HG02623 (cell line): Measurements from ENCODE around the gene GNAT1.

ENCODE experiments used
- ATAC-seq: cut with Tn5 transposase; IDR thresholded peaks from one replicate; pipeline ENCODE4 v1.9.1; 2021; ENCODE audit warnings: moderate library complexity; ENCODE audit not compliant: unreplicated experiment

The GNAT1 gene

DNA sequence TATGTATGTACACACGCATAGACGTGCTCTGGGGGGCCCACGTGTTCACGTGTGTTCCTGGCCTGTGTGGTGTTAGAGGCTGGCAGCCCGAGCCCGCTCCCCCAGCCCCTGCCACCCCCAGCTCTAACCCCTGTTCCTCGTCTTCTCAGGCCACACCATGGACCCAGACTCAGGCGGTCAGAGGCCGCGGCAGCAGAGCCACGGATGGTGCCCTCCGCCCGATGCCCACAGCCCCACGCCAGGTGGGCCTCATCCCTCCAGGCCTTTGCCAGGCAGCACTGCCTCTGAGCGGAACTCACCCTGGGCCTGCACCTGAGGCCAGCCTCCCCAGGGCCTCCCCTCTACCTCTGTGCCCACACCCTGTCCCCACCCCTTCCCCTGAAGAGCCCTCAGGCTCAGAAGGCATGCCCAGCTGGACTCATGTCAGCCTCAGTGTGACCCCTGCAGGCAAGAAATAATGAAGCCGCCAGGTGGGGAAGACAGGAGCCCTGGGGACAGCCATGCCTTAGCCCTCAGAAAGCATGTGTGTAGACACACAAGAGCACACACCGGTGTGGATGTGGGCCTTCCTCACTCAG lies 16.4 kb upstream of the GNAT1 start:
- ATAC-seq: no peak

DNA sequence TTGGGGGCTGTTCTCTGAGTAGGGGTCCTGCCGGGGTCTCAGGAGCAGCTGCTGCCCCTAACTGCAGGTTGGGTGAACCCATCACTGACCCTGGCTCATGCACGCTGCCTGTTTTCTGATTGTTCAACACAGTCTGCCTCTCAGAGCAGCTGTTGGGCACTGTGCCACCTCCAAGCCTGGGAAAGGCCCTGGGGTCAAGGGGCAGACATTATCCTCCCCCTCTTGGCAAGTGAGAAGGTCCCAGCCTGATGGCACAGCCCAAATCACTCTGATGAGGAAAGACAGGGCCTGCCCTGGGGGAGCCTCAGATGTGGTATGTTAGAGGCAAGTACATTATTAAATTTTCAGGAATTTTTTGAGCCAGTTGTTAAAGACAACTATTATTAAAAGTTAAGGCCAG lies 14.1 kb upstream of the GNAT1 start:
- no peak for ATAC-seq

DNA sequence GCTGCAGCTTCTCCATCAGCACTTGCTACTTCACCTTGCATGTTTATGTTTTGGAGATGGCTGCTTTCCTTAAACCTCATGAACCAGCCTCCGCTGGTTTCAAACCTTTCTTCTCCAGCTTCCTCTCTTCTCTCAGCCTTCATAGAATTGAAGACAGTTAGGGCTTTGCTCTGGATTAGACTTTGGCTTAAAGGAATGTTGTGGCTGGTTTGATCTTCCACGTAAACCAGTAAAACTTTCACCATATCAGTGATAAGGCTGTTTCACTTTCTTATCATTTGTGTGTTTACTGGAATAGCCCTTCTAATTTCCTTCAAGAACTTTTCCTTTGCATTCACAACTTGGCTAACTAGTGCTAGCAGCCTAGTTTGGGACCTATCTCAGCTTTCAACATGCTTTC lies 11.7 kb upstream of the GNAT1 start:
- no peak for ATAC-seq

DNA sequence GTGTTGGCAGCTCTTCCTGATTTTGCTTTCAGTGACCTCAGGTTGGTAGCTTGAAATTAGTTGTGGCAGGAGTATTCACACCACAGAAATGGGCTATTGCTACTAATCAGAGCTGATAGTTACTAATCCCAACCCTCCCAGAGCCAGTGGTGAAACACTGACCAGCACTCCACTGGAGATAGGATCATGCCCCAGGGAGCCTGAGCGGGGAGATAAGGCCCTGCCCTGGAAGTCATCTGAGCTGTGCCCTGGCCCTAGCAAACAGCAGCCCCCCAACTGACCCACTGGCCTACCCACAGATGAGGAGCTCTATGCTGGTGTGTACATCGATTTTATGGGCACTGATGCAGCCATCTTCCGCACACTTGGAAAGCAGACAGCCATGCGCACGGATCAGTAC lies 9.4 kb upstream of the GNAT1 start:
- no peak for ATAC-seq

DNA sequence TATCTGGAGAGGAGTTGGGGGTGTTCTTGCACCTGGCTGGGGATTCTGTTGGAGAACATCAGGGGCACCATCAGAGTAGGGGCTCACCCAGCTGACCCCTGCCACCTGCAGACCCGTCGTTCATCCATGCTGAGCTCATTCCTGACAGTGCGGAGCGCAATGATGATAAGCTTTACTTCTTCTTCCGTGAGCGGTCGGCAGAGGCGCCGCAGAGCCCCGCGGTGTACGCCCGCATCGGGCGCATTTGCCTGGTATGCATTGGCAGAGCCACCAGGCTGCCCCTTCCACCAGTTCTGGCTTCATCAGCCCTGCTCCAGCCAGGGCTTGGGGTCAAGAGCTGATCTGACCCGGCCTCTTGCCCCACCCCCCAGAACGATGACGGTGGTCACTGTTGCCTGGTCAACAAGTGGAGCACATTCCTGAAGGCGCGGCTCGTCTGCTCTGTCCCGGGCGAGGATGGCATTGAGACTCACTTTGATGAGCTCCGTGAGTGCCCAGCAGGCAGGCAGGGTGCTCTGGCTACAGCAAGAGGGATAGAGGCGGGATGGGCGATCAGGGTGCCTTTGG lies 8.8 kb upstream of the GNAT1 start:
- no peak for ATAC-seq

DNA sequence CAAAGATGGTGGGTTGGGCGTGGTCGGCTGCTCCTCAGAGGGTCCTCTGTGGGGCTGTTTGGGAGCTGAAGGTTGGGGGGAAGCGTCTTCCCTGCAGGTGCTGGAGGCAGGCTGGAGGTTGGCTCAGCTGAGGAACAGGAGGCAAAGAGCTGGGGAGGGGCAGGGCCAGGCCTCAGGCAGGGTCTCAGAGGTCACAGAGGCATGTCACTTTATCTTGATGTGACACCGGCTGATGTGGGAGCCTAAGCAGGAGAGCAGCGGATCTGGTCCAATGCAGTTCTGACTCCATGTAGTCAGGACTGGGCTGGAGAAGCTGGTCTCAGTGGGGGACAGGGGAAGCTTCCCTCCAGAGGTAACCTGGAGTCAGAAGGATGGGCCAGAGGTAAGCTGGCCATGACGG lies 7.7 kb upstream of the GNAT1 start:
- ATAC-seq: no peak

DNA sequence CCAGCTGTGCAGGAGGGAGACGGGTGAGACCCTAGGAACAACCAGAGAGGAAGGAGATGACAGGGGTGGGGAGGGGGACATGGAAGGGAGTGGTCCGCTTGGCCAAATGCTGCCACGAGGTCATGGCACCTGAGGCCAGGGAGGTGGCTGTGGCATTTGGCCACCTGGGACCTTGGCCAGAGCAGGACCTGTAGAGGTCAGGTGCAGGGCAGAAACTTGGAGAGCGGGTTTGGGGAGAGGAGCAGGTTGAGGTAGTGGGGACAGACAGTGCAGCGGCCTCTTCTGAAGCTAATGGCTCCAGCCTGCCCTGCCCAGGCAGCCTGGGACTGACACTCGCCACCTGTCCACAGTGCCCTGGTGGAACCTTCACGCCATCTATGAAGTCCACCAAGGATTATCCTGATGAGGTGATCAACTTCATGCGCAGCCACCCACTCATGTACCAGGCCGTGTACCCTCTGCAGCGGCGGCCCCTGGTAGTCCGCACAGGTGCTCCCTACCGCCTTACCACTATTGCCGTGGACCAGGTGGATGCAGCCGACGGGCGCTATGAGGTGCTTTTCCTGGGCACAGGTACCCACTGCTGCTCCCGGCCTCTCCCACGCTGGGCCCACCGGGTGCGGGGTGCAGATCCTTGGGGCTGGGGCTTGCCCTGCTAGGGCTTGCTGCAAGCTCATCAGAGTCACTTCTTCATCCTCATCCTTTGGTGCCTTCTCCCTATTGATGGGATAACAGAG lies 7.0 kb upstream of the GNAT1 start:
- ATAC-seq: no peak

DNA sequence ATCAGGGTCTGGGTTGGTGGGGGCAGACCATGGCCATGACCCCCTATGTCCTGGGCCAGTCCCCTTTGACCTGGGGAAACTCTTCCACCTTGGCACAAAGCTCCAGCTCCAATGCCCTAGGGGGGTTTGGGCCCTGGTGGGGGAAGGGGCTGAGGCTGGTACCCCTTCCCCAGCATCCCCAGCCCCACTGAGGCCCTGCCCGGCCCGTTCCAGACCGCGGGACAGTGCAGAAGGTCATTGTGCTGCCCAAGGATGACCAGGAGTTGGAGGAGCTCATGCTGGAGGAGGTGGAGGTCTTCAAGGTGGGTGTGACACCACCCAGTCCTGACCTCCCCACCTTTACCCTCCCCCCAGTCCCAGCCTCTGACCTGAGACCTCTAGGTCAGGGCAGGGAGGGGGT lies 6.2 kb upstream of the GNAT1 start:
- ATAC-seq: no peak

DNA sequence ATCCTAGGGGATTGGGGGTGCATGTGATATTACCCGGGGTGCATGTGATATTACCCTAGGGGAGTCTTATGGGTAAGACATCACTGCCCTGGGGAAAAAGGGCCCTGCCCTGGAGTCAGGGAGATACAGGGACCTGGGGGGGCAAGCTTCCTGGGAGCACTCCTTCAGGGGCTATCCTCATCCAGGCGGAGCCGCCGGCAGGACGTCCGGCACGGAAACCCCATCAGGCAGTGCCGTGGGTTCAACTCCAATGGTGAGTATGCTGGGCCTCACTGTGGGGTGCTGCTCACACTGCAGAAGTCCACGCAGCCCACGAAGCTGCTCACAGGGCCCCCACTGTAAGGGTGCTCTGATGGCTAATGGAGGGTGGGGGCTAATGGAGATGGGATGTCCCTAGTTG lies 5.3 kb upstream of the GNAT1 start:
- no peak for ATAC-seq

DNA sequence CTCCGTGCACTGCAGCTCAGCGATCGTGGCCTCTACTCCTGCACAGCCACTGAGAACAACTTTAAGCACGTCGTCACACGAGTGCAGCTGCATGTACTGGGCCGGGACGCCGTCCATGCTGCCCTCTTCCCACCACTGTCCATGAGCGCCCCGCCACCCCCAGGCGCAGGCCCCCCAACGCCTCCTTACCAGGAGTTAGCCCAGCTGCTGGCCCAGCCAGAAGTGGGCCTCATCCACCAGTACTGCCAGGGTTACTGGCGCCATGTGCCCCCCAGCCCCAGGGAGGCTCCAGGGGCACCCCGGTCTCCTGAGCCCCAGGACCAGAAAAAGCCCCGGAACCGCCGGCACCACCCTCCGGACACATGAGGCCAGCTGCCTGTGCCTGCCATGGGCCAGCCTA lies 3.7 kb upstream of the GNAT1 start:
- ATAC-seq: no peak

DNA sequence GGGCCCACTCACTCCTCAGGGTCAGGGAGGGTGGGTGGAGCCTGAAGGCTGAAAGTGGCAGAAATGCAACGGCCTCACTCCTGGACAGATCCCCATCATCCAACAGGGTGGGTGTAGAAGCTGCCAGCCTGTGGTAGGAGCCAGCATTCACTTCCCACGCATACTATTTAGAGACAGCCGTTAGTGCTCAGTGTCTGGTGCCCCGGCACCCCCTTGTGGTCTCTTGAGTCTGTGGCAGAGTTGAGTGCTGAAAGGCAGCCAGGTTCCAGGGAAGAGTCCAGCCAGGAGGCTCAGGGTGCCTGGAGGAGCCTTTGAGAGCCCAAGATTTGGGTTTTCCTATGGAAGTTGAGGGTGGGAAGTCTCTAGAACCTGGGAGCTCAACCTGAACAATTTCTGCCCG lies 2.1 kb upstream of the GNAT1 start:
- ATAC-seq: no peak

DNA sequence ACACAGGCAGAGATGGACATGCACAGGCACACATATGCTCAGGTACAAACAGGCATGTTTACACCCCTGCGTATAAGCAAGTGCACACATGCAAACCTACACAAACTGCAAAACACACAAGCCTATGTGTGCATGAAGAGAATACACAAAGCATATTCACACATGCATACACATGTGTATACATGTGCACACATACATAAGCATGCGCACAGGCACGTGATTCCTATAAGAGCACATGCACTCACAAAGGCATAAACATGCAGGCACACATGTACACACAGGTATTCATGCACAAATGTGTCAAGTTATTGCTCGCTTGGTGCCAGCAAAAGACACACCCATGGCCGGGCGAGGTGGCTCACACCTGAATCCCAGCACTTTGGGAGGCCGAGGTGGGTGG lies 1.4 kb upstream of the GNAT1 start:
- no peak for ATAC-seq

DNA sequence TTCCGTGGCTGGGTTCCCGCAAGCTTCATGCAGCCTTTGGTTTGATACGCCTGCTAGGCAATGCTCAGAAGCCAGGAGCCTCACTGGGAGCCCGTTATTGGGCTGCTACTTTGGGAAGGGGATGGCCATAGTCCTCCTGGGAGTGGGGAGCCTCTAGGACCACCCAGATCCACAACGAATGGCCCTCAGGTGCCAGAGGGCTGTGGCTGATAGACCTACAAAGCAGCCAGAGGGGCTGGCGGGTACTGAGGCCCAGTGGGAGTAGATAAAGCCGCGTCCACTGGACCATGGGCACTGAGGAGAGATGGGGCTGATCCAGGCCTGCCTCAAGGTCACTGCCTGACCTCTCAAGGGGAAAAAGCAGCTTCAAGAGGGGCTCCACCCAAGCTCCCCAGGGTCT lies 714 bp downstream of the GNAT1 start:
- ATAC-seq: no peak

DNA sequence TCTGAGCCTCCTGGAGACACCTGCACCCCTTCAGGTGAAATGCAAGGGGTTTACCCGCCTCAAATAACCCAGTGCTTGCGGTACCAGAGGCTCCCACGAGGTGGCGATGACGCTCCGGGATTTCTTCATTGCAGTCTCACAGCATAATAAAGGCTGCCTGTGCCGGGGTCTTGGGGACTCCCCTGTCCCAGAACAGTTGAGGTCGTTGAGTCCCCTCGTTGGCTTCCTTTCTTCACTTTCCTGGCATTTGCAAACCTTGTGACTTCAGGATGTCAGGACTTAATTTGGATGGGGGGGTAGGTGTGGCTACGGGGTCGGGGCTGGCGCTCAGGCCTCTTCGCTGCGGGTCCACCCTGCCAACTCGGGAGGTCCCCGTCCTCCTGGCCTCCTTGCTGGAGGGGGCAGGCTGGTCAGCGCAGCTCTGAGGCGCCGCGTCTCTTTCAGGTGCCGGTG lies 1.3 kb downstream of the GNAT1 start:
- no peak for ATAC-seq

DNA sequence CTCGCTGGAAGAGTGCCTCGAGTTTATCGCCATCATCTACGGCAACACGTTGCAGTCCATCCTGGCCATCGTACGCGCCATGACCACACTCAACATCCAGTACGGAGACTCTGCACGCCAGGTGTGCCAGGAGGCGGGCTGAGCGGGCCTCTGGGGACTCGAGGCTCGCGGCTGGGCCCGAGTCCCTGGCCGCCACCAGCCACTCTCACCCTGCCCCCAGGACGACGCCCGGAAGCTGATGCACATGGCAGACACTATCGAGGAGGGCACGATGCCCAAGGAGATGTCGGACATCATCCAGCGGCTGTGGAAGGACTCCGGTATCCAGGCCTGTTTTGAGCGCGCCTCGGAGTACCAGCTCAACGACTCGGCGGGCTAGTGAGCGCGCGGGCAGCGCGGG lies 1.9 kb downstream of the GNAT1 start:
- no peak for ATAC-seq

DNA sequence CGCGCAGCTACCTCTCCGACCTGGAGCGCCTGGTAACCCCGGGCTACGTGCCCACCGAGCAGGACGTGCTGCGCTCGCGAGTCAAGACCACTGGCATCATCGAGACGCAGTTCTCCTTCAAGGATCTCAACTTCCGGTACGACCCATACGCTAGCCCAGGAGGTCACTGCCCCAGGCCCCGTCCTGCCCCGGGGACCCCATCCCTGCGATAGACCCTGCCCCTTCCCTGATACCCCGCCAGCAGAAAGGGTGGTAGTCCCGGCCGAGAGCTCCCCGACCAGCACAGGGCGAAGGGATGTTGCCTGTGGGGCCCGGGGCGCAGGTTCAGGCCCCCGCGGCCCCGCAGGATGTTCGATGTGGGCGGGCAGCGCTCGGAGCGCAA lies 2.3 kb downstream of the GNAT1 start:
- ATAC-seq: no peak

DNA sequence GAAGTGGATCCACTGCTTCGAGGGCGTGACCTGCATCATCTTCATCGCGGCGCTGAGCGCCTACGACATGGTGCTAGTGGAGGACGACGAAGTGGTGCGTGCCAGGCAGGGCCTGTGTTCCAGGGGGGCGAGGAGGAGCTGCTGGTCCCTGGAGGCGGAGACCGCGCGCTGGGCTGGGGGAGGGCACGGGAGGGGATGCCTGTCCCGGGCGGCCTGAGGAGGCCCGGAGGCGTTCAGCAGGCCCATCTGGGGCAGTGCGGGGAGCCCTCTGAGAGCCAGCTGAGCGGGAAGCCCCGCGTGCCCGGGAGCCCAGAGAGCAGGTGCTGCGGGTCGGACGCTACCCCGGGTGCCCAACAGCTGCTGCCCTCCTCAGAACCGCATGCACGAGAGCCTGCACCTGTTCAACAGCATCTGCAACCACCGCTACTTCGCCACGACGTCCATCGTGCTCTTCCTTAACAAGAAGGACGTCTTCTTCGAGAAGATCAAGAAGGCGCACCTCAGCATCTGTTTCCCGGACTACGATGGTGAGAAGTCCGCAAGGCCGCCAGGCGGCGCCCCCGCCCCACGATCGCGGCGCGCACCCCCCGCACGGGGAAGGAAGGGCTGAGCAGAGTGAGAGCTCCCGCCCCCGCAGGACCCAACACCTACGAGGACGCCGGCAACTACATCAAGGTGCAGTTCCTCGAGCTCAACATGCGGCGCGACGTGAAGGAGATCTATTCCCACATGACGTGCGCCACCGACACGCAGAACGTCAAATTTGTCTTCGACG lies 2.9 kb downstream of the GNAT1 start:
- ATAC-seq: no peak

DNA sequence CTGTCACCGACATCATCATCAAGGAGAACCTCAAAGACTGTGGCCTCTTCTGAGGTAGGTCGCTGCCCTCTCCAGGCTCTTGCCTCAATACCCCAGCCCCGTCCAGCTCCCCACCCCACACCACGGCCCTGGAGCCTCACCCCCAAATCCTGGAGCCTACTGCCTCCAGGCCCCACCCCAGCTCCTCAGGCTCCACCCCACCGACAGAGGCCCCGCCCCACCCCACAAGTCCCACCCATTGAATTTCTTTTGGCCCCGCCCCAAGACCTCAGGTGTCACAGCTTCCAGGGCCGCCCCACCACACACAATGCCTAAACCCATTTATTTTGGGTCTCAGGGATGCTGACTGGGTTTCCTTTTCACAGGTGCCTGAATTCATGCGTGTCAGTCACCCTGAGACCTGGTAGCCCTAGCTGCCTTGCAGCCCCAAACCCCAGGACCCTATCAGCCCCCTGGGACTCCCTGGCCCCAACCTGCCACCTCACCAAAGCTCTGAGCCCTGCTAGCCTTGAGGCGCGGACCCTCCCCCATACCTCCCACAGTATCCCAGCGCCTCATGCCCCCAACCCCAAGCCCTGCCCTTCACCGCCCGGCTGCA lies 3.6 kb downstream of the GNAT1 start:
- no peak for ATAC-seq

DNA sequence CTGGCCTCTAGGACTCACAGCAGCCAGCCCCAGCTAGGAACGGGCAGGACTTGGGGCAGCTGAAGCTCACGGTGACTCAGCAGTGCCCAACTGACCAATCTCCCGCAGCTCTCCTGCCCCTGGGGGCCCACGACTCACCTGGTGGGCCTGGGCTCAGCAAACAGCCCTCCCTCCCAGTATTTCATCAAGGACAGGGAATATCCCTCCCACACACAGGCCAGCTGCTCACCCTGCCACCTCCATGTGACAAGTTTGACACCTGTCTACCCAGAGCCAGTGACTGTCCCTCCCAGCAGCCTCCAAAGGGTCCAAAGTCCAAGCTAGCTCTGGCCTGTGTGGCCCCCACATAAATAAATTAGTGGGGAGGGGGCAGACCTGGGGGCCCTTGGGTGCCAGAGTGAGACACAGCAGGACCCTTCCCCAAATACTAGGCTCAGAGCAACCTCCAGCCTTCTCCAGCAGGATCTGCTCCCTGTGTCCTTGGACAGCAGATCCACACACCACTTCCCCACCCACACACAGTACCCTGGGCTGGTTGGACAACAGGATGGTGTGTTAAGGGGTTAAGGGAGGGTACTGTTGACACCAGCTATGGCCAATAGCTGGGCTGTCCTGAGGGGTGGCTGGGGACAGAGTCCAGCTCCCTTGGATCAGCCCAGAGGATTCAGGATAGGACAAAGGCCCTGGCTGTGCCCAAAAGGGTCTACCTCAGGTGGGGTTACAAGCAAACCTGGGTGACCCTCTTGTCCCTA lies 4.3 kb downstream of the GNAT1 start:
- ATAC-seq: no peak

DNA sequence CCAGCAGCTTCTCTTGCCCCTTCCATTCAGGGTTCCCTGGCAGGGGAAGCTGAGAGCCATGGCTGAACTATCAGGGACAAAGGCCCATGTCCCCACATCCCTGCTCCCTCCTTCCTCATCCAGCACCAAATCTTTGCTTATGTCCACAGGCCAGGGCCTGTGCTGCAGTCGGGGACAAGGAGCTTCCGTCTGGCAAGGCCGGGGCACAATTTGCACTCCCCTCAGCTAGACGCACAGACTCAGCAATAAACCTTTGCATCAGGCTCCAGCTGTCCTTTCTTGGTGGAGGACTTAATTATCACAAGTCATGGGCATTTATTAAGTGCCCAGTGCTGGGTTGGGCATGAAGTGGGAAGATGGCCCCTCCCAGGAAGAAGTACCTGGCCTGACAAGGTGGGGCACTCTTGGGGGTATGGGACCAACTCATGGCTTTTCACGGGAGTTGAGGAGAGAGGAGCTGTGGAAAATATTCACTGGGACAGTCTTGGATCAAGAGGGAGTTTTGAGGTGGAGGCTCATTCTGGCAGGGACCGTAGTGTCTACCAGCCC lies 4.9 kb downstream of the GNAT1 start:
- ATAC-seq: no peak
